Measurements from ENCODE around the gene THBS2. TPM values are rescaled to one million over a fixed set of nuclear protein-coding genes. Genes with fewer than 3 reads are reported as not detected.

The THBS2 gene
- total RNA-seq, 4 donors from 2014 or later = 5.4 to 28.3 (median 16.3) TPM

DNA sequence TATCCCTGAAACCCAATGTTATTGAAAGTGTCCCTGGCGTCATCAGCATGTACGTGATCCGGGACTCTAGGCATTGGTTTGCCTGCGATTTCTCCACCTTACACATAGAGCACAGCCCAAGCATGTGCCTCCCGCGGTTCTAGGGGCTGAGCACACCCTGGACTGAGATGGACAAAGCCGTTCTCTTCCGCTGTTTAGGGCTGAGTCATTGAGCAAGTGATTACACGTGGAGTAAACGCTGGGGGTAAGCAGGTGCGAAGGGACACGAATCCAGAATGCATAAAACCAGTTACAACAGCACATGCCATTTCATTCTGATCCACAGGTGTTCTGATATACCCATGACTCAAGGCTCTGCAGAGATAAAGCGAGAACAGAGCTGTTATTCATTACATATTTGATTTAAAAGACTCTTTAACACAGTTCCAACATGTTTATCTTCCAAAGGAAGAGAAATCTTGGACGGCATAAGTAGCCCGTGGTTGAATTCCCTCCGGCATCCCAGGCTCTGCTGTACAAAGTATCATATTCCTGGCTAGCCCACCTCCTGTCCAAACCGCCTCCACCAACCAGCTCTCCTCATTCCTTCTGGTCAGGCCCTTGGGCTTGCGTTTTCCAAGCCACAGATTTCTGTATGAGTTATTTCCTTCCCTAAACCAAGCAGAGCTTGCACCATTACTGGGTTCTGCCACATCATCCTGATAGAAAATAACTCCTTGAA, 36.1 kb upstream of the THBS2 start:
- H3K36me3 ChIP-seq = no peaks in the 10 kb centered on the region
- H3K27ac ChIP-seq = no peak overlapping the region
- H3K4me3 ChIP-seq = no peak overlapping the region
- H3K4me1 ChIP-seq = no peaks in the 10 kb centered on the region
- no peaks in the 10 kb centered on the region for H3K9me3 ChIP-seq
- no peak for TF ChIP-seq POLR2A (IDR thresholded peaks at IDR 0.05)
- TF ChIP-seq, protein P1, sequence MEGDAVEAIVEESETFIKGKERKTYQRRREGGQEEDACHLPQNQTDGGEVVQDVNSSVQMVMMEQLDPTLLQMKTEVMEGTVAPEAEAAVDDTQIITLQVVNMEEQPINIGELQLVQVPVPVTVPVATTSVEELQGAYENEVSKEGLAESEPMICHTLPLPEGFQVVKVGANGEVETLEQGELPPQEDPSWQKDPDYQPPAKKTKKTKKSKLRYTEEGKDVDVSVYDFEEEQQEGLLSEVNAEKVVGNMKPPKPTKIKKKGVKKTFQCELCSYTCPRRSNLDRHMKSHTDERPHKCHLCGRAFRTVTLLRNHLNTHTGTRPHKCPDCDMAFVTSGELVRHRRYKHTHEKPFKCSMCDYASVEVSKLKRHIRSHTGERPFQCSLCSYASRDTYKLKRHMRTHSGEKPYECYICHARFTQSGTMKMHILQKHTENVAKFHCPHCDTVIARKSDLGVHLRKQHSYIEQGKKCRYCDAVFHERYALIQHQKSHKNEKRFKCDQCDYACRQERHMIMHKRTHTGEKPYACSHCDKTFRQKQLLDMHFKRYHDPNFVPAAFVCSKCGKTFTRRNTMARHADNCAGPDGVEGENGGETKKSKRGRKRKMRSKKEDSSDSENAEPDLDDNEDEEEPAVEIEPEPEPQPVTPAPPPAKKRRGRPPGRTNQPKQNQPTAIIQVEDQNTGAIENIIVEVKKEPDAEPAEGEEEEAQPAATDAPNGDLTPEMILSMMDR (IDR thresholded peaks at IDR 0.05) = no peak
- no peak for DNase-seq
- no peaks in the 10 kb centered on the region for H3K27me3 ChIP-seq

DNA sequence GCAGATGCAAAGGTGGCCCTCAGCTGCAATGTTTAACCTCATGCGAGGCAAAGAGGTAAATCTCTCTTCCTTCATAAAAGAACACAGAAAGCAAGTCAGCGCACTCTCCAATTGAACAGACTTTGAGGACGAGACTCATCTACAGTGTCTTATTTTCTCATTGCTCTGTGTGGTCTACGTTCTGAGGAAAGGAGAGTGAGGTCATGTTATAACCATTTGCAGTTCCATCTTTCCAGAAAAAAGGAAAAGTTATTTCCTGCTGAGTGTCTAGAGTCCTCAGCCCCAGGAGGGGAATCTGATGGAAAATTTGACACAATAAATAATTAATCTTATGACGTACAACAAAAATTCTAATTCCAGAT, 35.6 kb upstream of the THBS2 start:
- Histone ChIP-seq H3K27ac (no peak overlapping the region), H3K27me3 (no peaks in the 10 kb centered on the region), H3K36me3 (no peaks in the 10 kb centered on the region), H3K4me1 (no peaks in the 10 kb centered on the region), H3K9me3 (no peaks in the 10 kb centered on the region), H3K4me3 (no peak overlapping the region)
- no peak for TF ChIP-seq POLR2A (IDR thresholded peaks at IDR 0.05)
- TF ChIP-seq, protein P1 (IDR thresholded peaks at IDR 0.05) = no peak
- DNase-seq = no peak

DNA sequence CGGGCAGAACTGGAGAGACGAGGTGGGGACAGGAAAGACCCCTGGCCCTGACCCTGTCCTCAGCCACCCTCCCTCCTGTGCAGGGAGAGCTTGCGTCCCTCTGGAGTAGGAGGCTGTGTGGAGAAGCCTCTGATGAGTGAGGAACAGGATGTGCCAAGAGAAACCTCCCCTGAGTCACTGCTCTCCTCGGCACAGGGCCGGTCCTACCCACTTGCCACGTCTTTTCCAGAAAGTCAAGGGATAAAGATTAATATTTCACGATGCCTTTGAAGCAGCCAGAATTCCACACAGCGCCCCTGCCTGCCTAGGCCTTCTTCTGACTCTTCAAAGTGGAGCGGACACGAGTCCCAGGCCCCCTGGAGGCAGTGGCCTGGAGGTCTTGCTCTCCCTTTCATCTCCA, 34.9 kb upstream of the THBS2 start:
- Histone ChIP-seq H3K4me3 (no peak overlapping the region), H3K36me3 (no peaks in the 10 kb centered on the region), H3K27me3 (no peaks in the 10 kb centered on the region), H3K9me3 (no peaks in the 10 kb centered on the region), H3K4me1 (no peaks in the 10 kb centered on the region), H3K27ac (no peak overlapping the region)
- TF ChIP-seq, protein P1 (IDR thresholded peaks at IDR 0.05) = no peak
- TF ChIP-seq POLR2A (IDR thresholded peaks at IDR 0.05) = no peak
- DNase-seq = no peak

DNA sequence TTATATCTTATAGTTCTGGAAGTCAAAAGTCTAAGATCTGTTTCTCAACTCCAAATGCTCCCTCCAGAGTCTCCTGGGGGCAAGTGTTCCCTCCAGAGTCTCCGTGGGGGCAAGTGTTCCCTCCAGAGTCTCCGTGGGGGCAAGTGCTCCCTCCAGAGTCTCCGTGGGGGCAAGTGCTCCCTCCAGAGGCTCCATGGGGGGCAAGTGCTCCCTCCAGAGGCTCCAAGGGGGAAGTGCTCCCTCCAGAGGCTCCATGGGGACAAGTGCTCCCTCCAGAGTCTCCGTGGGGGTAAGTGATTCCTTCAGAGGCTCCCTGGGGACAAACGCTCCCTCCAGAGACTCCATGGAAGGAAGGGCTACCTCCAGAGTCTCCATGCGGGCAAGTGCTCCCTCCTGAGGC, 34.0 kb upstream of the THBS2 start:
- no peaks in the 10 kb centered on the region for H3K27me3 ChIP-seq
- TF ChIP-seq, protein P1 (IDR thresholded peaks at IDR 0.05) = no peak
- no peak for TF ChIP-seq POLR2A (IDR thresholded peaks at IDR 0.05)
- H3K4me3 ChIP-seq = no peak overlapping the region
- H3K9me3 ChIP-seq = no peaks in the 10 kb centered on the region
- no peaks in the 10 kb centered on the region for H3K36me3 ChIP-seq
- no peak for DNase-seq
- no peak overlapping the region for H3K27ac ChIP-seq
- H3K4me1 ChIP-seq = no peaks in the 10 kb centered on the region

DNA sequence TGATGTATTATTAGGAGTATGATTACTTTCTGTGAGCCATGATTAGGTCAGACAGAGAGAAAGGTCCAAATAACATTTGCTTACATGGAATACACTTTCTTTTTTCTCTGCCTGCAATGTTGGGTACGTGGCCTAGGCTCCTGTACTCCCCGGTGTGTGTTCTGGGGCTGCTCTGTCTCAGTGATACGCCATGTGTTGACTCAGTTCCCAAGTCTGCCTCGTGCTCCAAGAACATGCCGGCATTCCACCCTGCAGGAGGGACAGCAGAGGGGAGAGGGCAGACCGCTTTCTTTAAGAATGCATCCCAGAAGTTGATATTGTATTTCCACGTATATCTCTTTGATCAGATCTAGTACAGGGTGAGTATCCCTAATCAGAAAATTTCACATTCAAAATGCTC, 33.3 kb upstream of the THBS2 start:
- no peak for DNase-seq
- Histone ChIP-seq H3K36me3 (no peaks in the 10 kb centered on the region), H3K9me3 (no peaks in the 10 kb centered on the region), H3K27me3 (no peaks in the 10 kb centered on the region), H3K27ac (no peak overlapping the region), H3K4me1 (no peaks in the 10 kb centered on the region), H3K4me3 (no peak overlapping the region)
- TF ChIP-seq POLR2A (IDR thresholded peaks at IDR 0.05) = no peak
- TF ChIP-seq, protein P1 (IDR thresholded peaks at IDR 0.05) = no peak

DNA sequence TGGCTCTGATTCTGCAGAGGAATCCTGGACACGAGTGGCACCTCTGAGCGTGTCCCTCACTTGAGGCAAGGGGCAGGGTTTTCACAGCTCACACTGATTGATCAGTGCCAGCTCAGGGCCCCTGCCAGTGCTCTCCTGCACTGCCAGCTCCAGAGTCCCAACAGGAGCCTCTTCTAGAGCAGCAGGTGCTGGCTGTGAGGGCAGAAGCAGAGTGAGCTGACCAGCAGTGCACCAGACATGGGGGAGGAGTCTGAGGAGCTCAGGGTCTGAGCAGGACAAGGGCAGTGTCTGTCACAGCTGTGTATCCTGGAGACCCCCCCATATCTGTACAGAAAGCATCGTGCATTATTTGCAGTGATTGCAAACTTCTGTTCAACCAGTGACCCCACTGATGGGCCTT, 31.5 kb upstream of the THBS2 start:
- Histone ChIP-seq H3K4me1 (no peaks in the 10 kb centered on the region), H3K27me3 (no peaks in the 10 kb centered on the region), H3K27ac (no peak overlapping the region), H3K36me3 (no peaks in the 10 kb centered on the region), H3K9me3 (no peaks in the 10 kb centered on the region), H3K4me3 (no peak overlapping the region)
- TF ChIP-seq, protein P1 (IDR thresholded peaks at IDR 0.05) = no peak
- no peak for TF ChIP-seq POLR2A (IDR thresholded peaks at IDR 0.05)
- DNase-seq = no peak

All from Peyer's patch (tissue), 4 donors.